ENCODE results near the gene MPP3.

The MPP3 gene

DNA sequence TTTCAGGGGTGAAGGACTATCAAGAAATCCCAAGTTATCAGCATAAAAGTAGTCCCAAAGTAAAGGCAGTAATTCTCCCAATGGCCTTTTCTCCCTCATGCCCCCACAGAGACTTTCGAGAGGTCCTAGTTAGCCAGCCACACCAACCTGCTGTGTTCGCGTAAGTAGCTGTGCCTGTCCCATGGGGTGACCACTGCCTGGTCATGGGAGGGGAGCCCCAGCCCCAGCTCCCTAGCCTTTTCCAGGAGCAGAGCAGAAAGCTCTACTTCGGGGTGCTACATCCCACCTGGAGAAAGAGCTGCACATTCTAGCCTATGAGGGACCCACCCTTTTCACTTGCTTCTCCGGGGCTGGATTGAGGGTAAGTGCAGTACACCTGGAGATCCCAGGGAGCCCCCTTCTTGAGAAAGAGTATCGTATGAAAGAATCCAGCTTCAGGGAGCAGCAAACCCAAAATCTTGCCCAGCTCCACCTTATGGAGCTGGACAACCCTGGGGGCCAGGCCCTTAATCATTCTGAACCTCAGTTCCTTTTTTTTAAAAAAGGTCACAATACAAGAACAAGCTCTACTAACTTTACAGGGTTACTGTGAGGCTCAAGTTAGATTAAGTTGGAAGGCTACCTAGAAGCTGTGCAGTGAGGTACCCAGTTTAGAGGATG is 65.8 kb downstream of the MPP3 start:
- no peak overlapping the region for H3K4me3 ChIP-seq (ENCODE audit: low read depth, low read length)
- TF ChIP-seq, protein P1, sequence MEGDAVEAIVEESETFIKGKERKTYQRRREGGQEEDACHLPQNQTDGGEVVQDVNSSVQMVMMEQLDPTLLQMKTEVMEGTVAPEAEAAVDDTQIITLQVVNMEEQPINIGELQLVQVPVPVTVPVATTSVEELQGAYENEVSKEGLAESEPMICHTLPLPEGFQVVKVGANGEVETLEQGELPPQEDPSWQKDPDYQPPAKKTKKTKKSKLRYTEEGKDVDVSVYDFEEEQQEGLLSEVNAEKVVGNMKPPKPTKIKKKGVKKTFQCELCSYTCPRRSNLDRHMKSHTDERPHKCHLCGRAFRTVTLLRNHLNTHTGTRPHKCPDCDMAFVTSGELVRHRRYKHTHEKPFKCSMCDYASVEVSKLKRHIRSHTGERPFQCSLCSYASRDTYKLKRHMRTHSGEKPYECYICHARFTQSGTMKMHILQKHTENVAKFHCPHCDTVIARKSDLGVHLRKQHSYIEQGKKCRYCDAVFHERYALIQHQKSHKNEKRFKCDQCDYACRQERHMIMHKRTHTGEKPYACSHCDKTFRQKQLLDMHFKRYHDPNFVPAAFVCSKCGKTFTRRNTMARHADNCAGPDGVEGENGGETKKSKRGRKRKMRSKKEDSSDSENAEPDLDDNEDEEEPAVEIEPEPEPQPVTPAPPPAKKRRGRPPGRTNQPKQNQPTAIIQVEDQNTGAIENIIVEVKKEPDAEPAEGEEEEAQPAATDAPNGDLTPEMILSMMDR (IDR thresholded peaks at IDR 0.05; ENCODE audit: borderline replicate concordance, insufficient read depth, low read depth, low read length): no peak

DNA sequence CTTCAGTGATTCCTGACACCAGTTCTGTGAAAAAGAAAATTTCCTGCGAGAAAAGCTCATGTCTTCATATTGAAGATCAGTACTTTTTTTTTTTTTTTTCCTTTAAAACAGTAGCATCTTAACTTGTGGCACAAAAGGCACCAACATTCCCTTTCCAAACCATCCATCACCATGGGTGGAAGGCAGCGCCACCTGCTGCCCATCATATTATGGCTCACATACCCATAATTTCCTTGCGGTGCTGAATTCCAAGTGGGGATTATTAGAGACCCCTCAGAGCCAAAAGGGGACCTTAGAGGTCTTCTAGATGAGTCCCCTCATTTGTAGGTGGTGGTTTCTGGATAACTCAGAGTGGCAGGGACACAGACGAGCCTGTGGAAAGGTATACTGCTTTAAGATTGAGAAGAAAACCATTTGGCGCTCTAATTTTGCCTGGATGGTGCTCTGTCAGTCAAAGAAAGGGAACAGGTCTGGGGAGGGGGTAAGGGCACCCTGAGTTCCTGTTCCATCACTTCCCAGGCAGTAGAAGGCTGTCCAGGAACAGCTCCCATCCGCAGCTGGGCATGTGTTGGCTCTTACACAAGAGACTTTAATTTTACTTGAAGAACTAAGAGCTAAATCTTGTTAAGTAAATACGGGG is 66.4 kb downstream of the MPP3 start:
- H3K4me3 ChIP-seq (ENCODE audit: low read depth, low read length): no peak overlapping the region
- TF ChIP-seq, protein P1 (IDR thresholded peaks at IDR 0.05; ENCODE audit: borderline replicate concordance, insufficient read depth, low read depth, low read length): peak; percentile 62

- TF ChIP-seq, protein P1 (IDR thresholded peaks at IDR 0.05; ENCODE audit: borderline replicate concordance, insufficient read depth, low read depth, low read length): peak; percentile 93
- H3K4me3 ChIP-seq (ENCODE audit: low read depth, low read length): no peak overlapping the region
Measured at GRCh38 chr17:43760254-43760852, 72.6 kb downstream of the MPP3 start.

- TF ChIP-seq, protein P1 (IDR thresholded peaks at IDR 0.05; ENCODE audit: borderline replicate concordance, insufficient read depth, low read depth, low read length): no peak
- H3K4me3 ChIP-seq (ENCODE audit: low read depth, low read length): no peak overlapping the region
Measured at GRCh38 chr17:43759836-43760235, 73.1 kb downstream of the MPP3 start.

GRCh38 chr17:43758497-43759174 is 74.3 kb downstream of the MPP3 start, which contains the start of gene SOST:
TSS of gene SOST (minus strand) at chr17:43758791. CDS start at chr17:43758741, 50 bp downstream.
- TF ChIP-seq, protein P1 (IDR thresholded peaks at IDR 0.05; ENCODE audit: borderline replicate concordance, insufficient read depth, low read depth, low read length): no peak
- no peak within 1 kb of the TSS for H3K4me3 ChIP-seq (ENCODE audit: low read depth, low read length)

- TF ChIP-seq, protein P1 (IDR thresholded peaks at IDR 0.05; ENCODE audit: borderline replicate concordance, insufficient read depth, low read depth, low read length): no peak
- H3K4me3 ChIP-seq (ENCODE audit: low read depth, low read length): no peak overlapping the region
Measured at GRCh38 chr17:43758086-43758485, 74.9 kb downstream of the MPP3 start.

Measured in GM12875 (cell line).